ENCODE measurements around the gene DCBLD2.

DNA sequence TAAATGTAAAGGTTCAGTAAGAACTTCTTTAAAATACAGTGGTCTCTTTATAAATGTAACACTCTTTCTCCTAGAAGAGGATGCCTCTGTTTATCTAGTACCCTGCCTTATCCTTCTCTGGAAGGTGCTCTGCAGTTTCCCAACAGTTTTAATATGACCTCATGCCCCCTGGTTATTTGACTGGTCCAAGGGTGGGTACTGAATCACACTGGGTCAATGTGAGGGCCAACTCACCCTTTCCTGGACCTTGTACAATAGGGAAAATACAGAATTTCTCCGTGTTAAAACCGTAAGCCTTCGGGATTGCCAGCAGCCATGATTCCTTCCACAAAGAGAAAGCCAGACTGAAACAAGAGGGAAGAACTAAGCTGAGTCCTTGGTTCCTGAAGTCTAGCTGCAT, 9.2 kb downstream of the DCBLD2 start:
- TF ChIP-seq, protein P1, sequence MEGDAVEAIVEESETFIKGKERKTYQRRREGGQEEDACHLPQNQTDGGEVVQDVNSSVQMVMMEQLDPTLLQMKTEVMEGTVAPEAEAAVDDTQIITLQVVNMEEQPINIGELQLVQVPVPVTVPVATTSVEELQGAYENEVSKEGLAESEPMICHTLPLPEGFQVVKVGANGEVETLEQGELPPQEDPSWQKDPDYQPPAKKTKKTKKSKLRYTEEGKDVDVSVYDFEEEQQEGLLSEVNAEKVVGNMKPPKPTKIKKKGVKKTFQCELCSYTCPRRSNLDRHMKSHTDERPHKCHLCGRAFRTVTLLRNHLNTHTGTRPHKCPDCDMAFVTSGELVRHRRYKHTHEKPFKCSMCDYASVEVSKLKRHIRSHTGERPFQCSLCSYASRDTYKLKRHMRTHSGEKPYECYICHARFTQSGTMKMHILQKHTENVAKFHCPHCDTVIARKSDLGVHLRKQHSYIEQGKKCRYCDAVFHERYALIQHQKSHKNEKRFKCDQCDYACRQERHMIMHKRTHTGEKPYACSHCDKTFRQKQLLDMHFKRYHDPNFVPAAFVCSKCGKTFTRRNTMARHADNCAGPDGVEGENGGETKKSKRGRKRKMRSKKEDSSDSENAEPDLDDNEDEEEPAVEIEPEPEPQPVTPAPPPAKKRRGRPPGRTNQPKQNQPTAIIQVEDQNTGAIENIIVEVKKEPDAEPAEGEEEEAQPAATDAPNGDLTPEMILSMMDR (IDR thresholded peaks at IDR 0.05), result no peak
- no peak for TF ChIP-seq EP300 (IDR thresholded peaks at IDR 0.05)
- TF ChIP-seq POLR2A (IDR thresholded peaks at IDR 0.05; ENCODE audit: low read depth), result no peak
- TF ChIP-seq POLR2AphosphoS5 (IDR thresholded peaks at IDR 0.05), result no peak
